Pancreas (tissue), 10 donors: ENCODE measurements around the gene MCM3. TPM values are rescaled to one million over a fixed set of nuclear protein-coding genes. Genes with fewer than 3 reads are reported as not detected.

Experiments used
- ATAC-seq, 4 donors: fragments of 200-7000 bp; cut with Tn5 transposase; one replicate each; pipeline versions ENCODE4 v1.8.0 to v1.9.1; 2020; ENCODE audit warnings: mild to moderate bottlenecking in 4 of 4, moderate library complexity in 4 of 4
- DNase-seq, 6 donors: peaks; one replicate each; pipeline ENCODE4 v3.0.0-alpha.2; 2020
- FAIRE-seq: peaks from 2 replicates; lab custom pipeline; 2012; peaks lifted over from hg19 to GRCh38; lab: Jason Lieb, UNC
- H3K27ac ChIP-seq, 4 donors: fragments of 200-600 bp; sonication (generic); 1 replicate in 3 of 4; 2 replicates in 1 of 4; pipeline versions ENCODE4 v1.5.0 to v1.8.0; 2020
- H3K27me3 ChIP-seq, 4 donors: fragments of 200-600 bp; one replicate each; pipeline ENCODE4 v1.8.0; 2021
- H3K36me3 ChIP-seq, 3 donors: fragments of 200-600 bp; sonication (generic) in 1 of 3; one replicate each; pipeline versions ENCODE4 v1.5.0 to v1.8.0; 2020 to 2021
- H3K4me1 ChIP-seq, 3 donors: fragments of 200-600 bp; one replicate each; pipeline ENCODE4 v1.8.0; 2021
- H3K4me3 ChIP-seq, 4 donors: fragments of 200-600 bp; sonication (generic) in 2 of 4; one replicate each; pipeline versions ENCODE4 v1.5.0 to v1.8.0; 2020 to 2021
- H3K9me3 ChIP-seq, 4 donors: fragments of 200-600 bp; one replicate each; pipeline ENCODE4 v1.8.0; 2021
- WGBS, 2 donors: extraction: QIAGEN DNeasy Blood & Tissue Kit; methylation state at CpG; one replicate each; pipeline ENCODE4 v1.1.7; 2013; 5-methylcytosine and 5-hydroxymethylcytosine counted together
- intact Hi-C, 3 donors: fragments of 100-400 bp; cut with DNase I; formaldehyde crosslinking; loops; one replicate each; pipeline versions ENCODE4 v1.11.1 to v1.14.2; 2022
- polyA plus RNA-seq, 2 donors: library from polyadenylated mRNA; stranded (reverse); fragments of 200-250 nt; gene quantifications; one replicate each; pipeline ENCODE4 v1.2.3, GENCODE V29; 2013
- total RNA-seq, 6 donors: library from RNA; stranded (reverse); fragmentation: NEBNext Ultra II Directional in 4 of 6; extraction: Animal tissue kit (Norgen Biotek cat#: 25700) in 4 of 6; gene quantifications; one replicate each; pipeline versions ENCODE4 v1.2.1 to v1.2.4, GENCODE V29; 2021 to 2023
- TF ChIP-seq, protein P1 (sequence below), 4 donors: fragments of 200-600 bp; sonication (generic) in 3 of 4; IDR thresholded peaks; one replicate each; pipeline versions ENCODE4 v1.5.0 to v1.8.0; 2021; ENCODE audit warnings: antibody characterized with exemption in 4 of 4
- donor health status: healthy with polysubstance abuse.
- donor health status: DM: no; HTN: no; CAD: no; lungs with moderate emphysema.
- donor health status: DM: no; HTN: no; CAD: no.
- donor health status: control.
- donor health status: control.
- donor health status: Bipolar disorder and iron deficiency.
- donor health status: DM: yes; HTN: yes; CAD: no.
- donor health status: DM: no; HTN: no; CAD: no.
- donor health status: DM: no; HTN: no; CAD: no.
- donor health status: DM: yes; HTN: yes; CAD: no.

MCM3 gene
- total and polyA plus RNA-seq, 8 donors, result 7.0 to 19.4 (median 12.1) TPM

DNA sequence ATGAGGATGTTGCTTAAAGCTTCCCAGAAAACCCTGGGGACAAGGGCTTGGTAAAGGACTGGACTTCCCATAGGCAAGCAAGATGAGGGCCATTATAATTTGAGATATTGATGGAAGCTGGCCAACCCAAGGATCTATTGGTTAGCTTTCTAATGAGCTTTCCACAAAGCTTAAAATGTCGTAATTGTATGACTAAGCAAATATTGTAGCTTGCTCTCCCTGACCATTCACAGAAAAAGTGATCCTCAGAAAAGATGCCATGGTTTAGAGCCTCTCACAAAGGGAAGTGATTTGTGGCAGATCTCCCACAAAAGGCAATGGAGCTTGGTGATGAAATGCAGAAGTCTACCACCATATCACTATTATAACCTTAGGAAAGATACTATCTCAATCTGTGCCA, 53.9 kb downstream of the MCM3 start:
- no peaks in the 10 kb centered on the region for H3K36me3 ChIP-seq
- H3K9me3 ChIP-seq, result no peaks in the 10 kb centered on the region
- FAIRE-seq, result no peak
- H3K4me1 ChIP-seq, result no peaks in the 10 kb centered on the region
- TF ChIP-seq, protein P1, sequence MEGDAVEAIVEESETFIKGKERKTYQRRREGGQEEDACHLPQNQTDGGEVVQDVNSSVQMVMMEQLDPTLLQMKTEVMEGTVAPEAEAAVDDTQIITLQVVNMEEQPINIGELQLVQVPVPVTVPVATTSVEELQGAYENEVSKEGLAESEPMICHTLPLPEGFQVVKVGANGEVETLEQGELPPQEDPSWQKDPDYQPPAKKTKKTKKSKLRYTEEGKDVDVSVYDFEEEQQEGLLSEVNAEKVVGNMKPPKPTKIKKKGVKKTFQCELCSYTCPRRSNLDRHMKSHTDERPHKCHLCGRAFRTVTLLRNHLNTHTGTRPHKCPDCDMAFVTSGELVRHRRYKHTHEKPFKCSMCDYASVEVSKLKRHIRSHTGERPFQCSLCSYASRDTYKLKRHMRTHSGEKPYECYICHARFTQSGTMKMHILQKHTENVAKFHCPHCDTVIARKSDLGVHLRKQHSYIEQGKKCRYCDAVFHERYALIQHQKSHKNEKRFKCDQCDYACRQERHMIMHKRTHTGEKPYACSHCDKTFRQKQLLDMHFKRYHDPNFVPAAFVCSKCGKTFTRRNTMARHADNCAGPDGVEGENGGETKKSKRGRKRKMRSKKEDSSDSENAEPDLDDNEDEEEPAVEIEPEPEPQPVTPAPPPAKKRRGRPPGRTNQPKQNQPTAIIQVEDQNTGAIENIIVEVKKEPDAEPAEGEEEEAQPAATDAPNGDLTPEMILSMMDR (IDR thresholded peaks at IDR 0.05), result no peak
- H3K27ac ChIP-seq, result no peak overlapping the region
- DNase-seq, result no peak
- H3K4me3 ChIP-seq, result no peak overlapping the region
- intact Hi-C loops, result loop anchor here in 1 of 3 donors (10.0 kb wide), 1 partner anchor 166 kb away; no protein-coding TSS in a partner anchor
- no peaks in the 10 kb centered on the region for H3K27me3 ChIP-seq
- no peak for ATAC-seq
- WGBS, 2 donors, result 62 to 67% methylated on average over 1 of the region's 1 CpG

DNA sequence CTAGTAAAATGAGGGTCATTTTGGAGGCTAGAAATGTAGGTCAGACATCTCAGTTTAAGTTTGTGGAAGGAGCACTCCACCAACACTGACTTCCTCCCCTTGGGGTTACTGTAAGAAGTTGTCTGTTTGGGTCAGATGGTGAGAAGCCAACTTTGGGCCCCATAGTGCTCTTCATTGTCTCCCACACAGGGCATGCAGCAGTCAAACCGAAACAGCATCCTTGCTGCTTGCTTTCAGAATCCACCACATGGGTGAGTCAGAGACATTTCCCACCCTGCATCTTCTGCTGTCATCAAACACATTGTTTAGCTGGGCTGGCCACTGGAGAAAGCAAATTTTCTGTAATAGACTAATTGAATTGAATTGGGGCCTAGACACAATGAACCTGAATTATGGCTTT, 57.0 kb downstream of the MCM3 start:
- no peak overlapping the region for H3K4me3 ChIP-seq
- H3K9me3 ChIP-seq, result no peaks in the 10 kb centered on the region
- FAIRE-seq (no peak), DNase-seq (no peak), ATAC-seq (no peak)
- H3K27ac ChIP-seq, result no peak overlapping the region
- H3K27me3 ChIP-seq, result no peaks in the 10 kb centered on the region
- 70 to 85% methylated on average over 1 of the region's 1 CpG for WGBS, 2 donors
- H3K36me3 ChIP-seq, result no peaks in the 10 kb centered on the region
- H3K4me1 ChIP-seq, result no peaks in the 10 kb centered on the region
- TF ChIP-seq, protein P1 (IDR thresholded peaks at IDR 0.05), result no peak
- intact Hi-C loops, result no loop called here

DNA sequence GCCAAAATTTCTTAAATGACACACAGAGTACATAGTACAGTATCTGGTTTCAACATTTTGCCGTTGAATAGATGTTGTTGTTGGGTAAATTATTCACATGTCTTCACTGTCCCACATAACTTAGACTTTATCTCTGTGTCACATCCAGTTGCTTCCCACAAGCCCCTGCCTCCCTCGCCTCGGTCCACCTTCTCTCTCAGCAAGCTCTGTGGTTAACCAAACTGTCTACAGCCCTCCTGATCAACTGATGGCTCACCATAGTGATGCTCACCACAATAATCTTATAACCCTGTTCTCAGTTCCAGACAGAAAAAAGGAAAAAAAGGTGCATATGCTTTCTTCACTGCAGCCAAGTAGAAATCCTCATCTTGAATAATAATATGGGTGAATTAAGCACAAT, 63.2 kb downstream of the MCM3 start:
- no peak overlapping the region for H3K27ac ChIP-seq
- no peaks in the 10 kb centered on the region for H3K4me1 ChIP-seq
- FAIRE-seq (no peak), ATAC-seq (no peak), DNase-seq (no peak)
- 23 to 52% methylated on average over 3 of the region's 3 CpGs for WGBS, 2 donors
- intact Hi-C loops, result no loop called here
- no peaks in the 10 kb centered on the region for H3K9me3 ChIP-seq
- no peaks in the 10 kb centered on the region for H3K36me3 ChIP-seq
- no peaks in the 10 kb centered on the region for H3K27me3 ChIP-seq
- no peak overlapping the region for H3K4me3 ChIP-seq
- TF ChIP-seq, protein P1 (IDR thresholded peaks at IDR 0.05), result no peak

DNA sequence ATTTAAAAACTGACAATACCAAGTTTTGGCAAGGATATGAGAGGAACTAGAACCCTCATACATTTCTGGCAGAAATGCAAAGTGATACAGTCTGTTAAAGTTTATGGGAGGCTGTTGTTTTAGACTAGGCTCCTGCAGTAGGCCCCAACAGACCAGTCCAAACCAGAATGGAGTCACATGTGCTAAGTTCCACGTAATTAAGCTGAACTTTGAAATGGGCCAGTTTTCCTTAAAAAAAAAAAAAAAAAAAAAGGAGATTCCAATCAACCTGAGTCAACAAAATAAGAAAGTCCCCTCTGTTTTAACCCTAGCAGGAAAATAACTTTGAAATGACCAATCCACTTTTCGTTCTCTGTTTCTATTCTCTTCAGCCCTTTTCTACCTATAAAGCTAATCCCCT, 66.8 kb downstream of the MCM3 start:
- Histone ChIP-seq H3K4me3 (no peak overlapping the region), H3K4me1 (no peaks in the 10 kb centered on the region), H3K27me3 (no peaks in the 10 kb centered on the region), H3K9me3 (no peaks in the 10 kb centered on the region), H3K36me3 (no peaks in the 10 kb centered on the region), H3K27ac (no peak overlapping the region)
- FAIRE-seq (no peak), ATAC-seq (no peak), DNase-seq (no peak)
- TF ChIP-seq, protein P1 (IDR thresholded peaks at IDR 0.05), result no peak
- 63 to 67% methylated on average over 2 of the region's 2 CpGs for WGBS, 2 donors
- intact Hi-C loops, result no loop called here

DNA sequence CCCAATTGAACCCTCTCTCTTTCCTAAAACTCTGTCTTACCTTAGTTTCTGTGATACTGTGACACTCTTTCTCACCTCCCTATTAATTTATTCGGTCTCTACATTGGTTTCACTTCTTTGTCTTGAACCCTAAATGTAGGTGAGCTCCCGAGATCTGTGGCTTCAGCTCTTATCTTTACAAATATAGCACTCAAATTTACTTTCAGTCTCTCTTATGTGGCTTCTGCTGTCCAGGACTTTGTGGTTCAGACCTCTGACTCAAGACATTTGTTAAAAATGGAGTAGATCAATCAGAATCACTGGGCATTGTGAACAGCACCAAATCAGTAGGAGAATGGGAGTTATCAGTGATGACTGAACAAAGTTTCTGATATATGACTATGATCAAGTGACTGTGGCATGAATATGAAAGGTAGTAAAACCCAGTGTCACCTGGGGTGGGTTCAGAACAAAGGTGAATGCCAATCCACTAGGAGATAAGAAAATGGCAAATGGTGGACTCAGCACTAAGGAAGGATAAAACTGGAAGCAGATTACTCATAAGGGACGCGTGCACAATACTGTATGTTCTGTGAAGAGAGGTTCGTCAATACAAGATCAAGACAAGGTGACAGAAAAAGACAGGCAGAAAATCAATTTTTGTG, 67.5 kb downstream of the MCM3 start:
- intact Hi-C loops, result no loop called here
- ATAC-seq (no peak), DNase-seq (no peak), FAIRE-seq (no peak)
- no peaks in the 10 kb centered on the region for H3K9me3 ChIP-seq
- no peaks in the 10 kb centered on the region for H3K36me3 ChIP-seq
- no peaks in the 10 kb centered on the region for H3K4me1 ChIP-seq
- WGBS, 2 donors, result 76 to 83% methylated on average over 5 of the region's 5 CpGs
- H3K27ac ChIP-seq, result no peak overlapping the region
- H3K27me3 ChIP-seq, result no peaks in the 10 kb centered on the region
- H3K4me3 ChIP-seq, result no peak overlapping the region
- TF ChIP-seq, protein P1 (IDR thresholded peaks at IDR 0.05), result no peak
